CD14-positive monocyte (primary cell): ENCODE measurements around the gene SCUBE2. TPM values are rescaled to one million over a fixed set of nuclear protein-coding genes. Genes with fewer than 3 reads are reported as not detected.

Experiments used
- DNase-seq, 3 donors: peaks; one replicate each; pipeline ENCODE4 v3.0.0-alpha.2; 2011 to 2022
- H2AFZ ChIP-seq: 2 replicates; pipeline ENCODE4 v1.6.0; 2012; ENCODE audit warnings: mild to moderate bottlenecking, low read depth, low read length, inconsistent platforms; ENCODE audit not compliant: insufficient read depth, poor library complexity, severe bottlenecking
- H3K27ac ChIP-seq, 2 donors: 1 replicate in 1 of 2; 2 replicates in 1 of 2; pipeline ENCODE4 v1.5.1; 2012 to 2013; ENCODE audit warnings: low read length in 2 of 2, control low read depth in 1 of 2, inconsistent platforms in 1 of 2, low read depth in 1 of 2, mild to moderate bottlenecking in 1 of 2
- H3K27me3 ChIP-seq, 2 donors: one replicate each; pipeline versions ENCODE4 v1.6.0 to v1.6.1; 2011 to 2013; ENCODE audit warnings: low read length in 2 of 2; ENCODE audit not compliant: control insufficient read depth in 2 of 2, insufficient read depth in 2 of 2
- H3K36me3 ChIP-seq, 2 donors: replicated peaks in 1 of 2; 1 replicate in 1 of 2; 2 replicates in 1 of 2; pipeline versions ENCODE4 v1.5.1 to v1.6.1; 2012 to 2013; ENCODE audit warnings: low read length in 2 of 2, control low read depth in 1 of 2, inconsistent platforms in 1 of 2, mild to moderate bottlenecking in 1 of 2; ENCODE audit not compliant: insufficient read depth in 2 of 2, control insufficient read depth in 1 of 2
- H3K4me1 ChIP-seq, 2 donors: 1 replicate in 1 of 2; 2 replicates in 1 of 2; pipeline versions ENCODE4 v1.5.1 to v1.6.1; 2012 to 2013; ENCODE audit warnings: low read length in 2 of 2, control low read depth in 1 of 2, inconsistent platforms in 1 of 2, mild to moderate bottlenecking in 1 of 2, moderate library complexity in 1 of 2; ENCODE audit not compliant: insufficient read depth in 2 of 2, control insufficient read depth in 1 of 2
- H3K4me2 ChIP-seq: replicated peaks from 2 replicates; pipeline ENCODE3; 2012; ENCODE audit warnings: low read length, moderate library complexity, mild to moderate bottlenecking; ENCODE audit not compliant: poor library complexity, severe bottlenecking; ENCODE audit errors: extremely low read depth
- H3K4me3 ChIP-seq, 3 experiments: fragments of 200-600 bp in 1 of 3; sonication (generic) in 1 of 3; replicated peaks in 1 of 3; 1 replicate in 2 of 3; 2 replicates in 1 of 3; pipeline ENCODE4 v1.5.1; 2011 to 2013; ENCODE audit warnings: low read length in 3 of 3, mild to moderate bottlenecking in 3 of 3, control low read depth in 2 of 3, low read depth in 2 of 3, inconsistent platforms in 1 of 3, moderate library complexity in 1 of 3
- H3K79me2 ChIP-seq: 2 replicates; pipeline ENCODE4 v1.6.0; 2012; ENCODE audit warnings: mild to moderate bottlenecking, control low read depth, inconsistent platforms, low read length, moderate library complexity; ENCODE audit not compliant: insufficient read depth
- H3K9ac ChIP-seq: 2 replicates; pipeline ENCODE4 v1.6.0; 2017; ENCODE audit warnings: low read length, mild to moderate bottlenecking; ENCODE audit not compliant: insufficient read depth, poor library complexity, severe bottlenecking
- H3K9me3 ChIP-seq, 2 donors: replicated peaks in 1 of 2; 1 replicate in 1 of 2; 2 replicates in 1 of 2; pipeline versions ENCODE4 v1.5.1 to v1.6.1; 2012 to 2013; ENCODE audit warnings: low read length in 2 of 2, control low read depth in 1 of 2; ENCODE audit not compliant: control insufficient read depth in 1 of 2, insufficient read depth in 1 of 2
- H4K20me1 ChIP-seq: 2 replicates; pipeline ENCODE4 v1.6.0; 2012; ENCODE audit warnings: mild to moderate bottlenecking, low read length, control low read depth, moderate library complexity; ENCODE audit not compliant: insufficient read depth
- H3K27ac Mint-ChIP-seq, 7 donors: one replicate each; pipeline ENCODE4 v1.8.0; 2020; ENCODE audit warnings: mild to moderate bottlenecking in 7 of 7, mixed read lengths in 7 of 7, moderate library complexity in 6 of 7, inconsistent platforms in 2 of 7
- H3K27me3 Mint-ChIP-seq, 3 donors: one replicate each; pipeline ENCODE4 v1.8.0; 2021 to 2022; ENCODE audit warnings: low read depth in 3 of 3, mild to moderate bottlenecking in 3 of 3, mixed read lengths in 3 of 3, moderate library complexity in 3 of 3, inconsistent platforms in 1 of 3
- H3K36me3 Mint-ChIP-seq, 2 donors: one replicate each; pipeline ENCODE4 v1.8.0; 2020; ENCODE audit warnings: mixed read lengths in 2 of 2, inconsistent platforms in 1 of 2, mild to moderate bottlenecking in 1 of 2
- H3K4me1 Mint-ChIP-seq: one replicate; pipeline ENCODE4 v1.8.0; 2020; ENCODE audit warnings: mild to moderate bottlenecking, mixed read lengths
- H3K4me3 Mint-ChIP-seq, 2 donors: one replicate each; pipeline ENCODE4 v1.8.0; 2020; ENCODE audit warnings: mild to moderate bottlenecking in 2 of 2, mixed read lengths in 2 of 2, moderate library complexity in 1 of 2
- H3K9me3 Mint-ChIP-seq, 7 donors: one replicate each; pipeline ENCODE4 v1.8.0; 2020 to 2022; ENCODE audit warnings: mixed read lengths in 7 of 7, mild to moderate bottlenecking in 6 of 7, moderate library complexity in 6 of 7, inconsistent platforms in 2 of 7
- CTCF ChIP-seq: fragments of 200-600 bp; IDR thresholded peaks from one replicate; pipeline ENCODE4 v1.8.0; 2022; ENCODE audit warnings: antibody characterized with exemption, mild to moderate bottlenecking
- WGBS: methylation state at CpG from one replicate; pipeline ENCODE4 v1.1.5; 2013; ENCODE audit warnings: missing lambda C conversion rate; ENCODE audit not compliant: insufficient coverage; 5-methylcytosine and 5-hydroxymethylcytosine counted together
- intact Hi-C, 2 donors: fragments of 100-400 bp; cut with micrococcal nuclease; formaldehyde crosslinking; loops; one replicate each; pipeline versions ENCODE4 v1.15.0 to v1.15.1; 2023
- polyA plus RNA-seq, 3 donors: library from polyadenylated mRNA; depleted of rRNA in 1 of 3; unstranded in 2 of 3; stranded (reverse) in 1 of 3; fragments of 300-500 nt in 2 of 3; fragments of >200 nt in 1 of 3; fragmentation: Illumina TruSeq in 2 of 3; gene quantifications; 1 replicate in 2 of 3; 2 replicates in 1 of 3; pipeline ENCODE4 v1.2.3, GENCODE V29; 2012 to 2021

The SCUBE2 gene
- polyA plus RNA-seq, 3 donors: 0.21 to 0.36 TPM; not detected in 1

GRCh38 chr11:9092853-9093778 is 1.7 kb upstream of the SCUBE2 start:
- H3K4me1 ChIP-seq: peaks cover 3 to 15% of the 10 kb centered on the region in 2 donors
- H3K27me3 Mint-ChIP-seq: peaks cover 46 to 53% (median 53%) of the 10 kb centered on the region in 3 donors
- no peak for DNase-seq
- TF ChIP-seq CTCF: peak; percentile 4
- no peak overlapping the region for H3K27ac ChIP-seq
- no peaks in the 10 kb centered on the region for H3K79me2 ChIP-seq
- intact Hi-C loops: no loop called here
- peaks cover 8% of the 10 kb centered on the region for H3K4me1 Mint-ChIP-seq
- no peak overlapping the region for H2AFZ ChIP-seq
- no peak overlapping the region for H3K27ac Mint-ChIP-seq
- peaks cover 0 to 10% of the 10 kb centered on the region in 2 donors for H3K9me3 ChIP-seq
- H3K4me3 ChIP-seq: no peak overlapping the region
- H4K20me1 ChIP-seq: no peaks in the 10 kb centered on the region
- H3K4me2 ChIP-seq: no peak overlapping the region
- H3K36me3 Mint-ChIP-seq: peaks cover 0 to 13% of the 10 kb centered on the region in 2 donors
- H3K9me3 Mint-ChIP-seq: peaks cover 0 to 14% (median 5%) of the 10 kb centered on the region in 7 donors
- H3K4me3 Mint-ChIP-seq: peak overlapping the region in 1 of 2 donors; percentile 74
- H3K9ac ChIP-seq: no peak overlapping the region
- WGBS: 56% methylated on average over 4 of the region's 10 CpGs
- peaks cover 37 to 48% of the 10 kb centered on the region in 2 donors for H3K27me3 ChIP-seq
- H3K36me3 ChIP-seq: no peaks in the 10 kb centered on the region

DNA sequence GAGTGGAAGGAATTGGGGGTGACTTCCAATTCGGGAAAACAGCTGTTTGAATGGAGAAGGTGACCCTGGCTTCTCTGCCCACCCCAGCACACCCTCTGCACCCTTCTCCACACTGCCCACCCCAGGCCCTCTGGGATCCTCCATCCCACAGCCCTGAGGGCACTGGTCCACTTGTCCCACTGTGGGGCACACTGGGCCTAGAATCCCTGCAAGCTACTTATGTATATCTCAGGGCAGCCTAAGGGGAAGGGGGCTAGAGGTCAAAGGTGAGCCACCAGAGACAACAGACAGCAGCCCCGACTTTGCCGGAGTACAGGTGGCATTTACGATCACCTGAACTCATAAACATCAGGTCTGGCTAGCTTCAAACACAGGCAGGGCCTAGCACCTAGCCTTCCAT is 673 bp upstream of the SCUBE2 start:
- Mint-ChIP-seq H3K27me3 (peaks cover 46 to 56% (median 55%) of the 10 kb centered on the region in 3 donors), H3K36me3 (peaks cover 0 to 13% of the 10 kb centered on the region in 2 donors), H3K9me3 (peaks cover 0 to 14% (median 5%) of the 10 kb centered on the region in 7 donors), H3K4me1 (peaks cover 8% of the 10 kb centered on the region), H3K27ac (no peak overlapping the region), H3K4me3 (peak overlapping the region; percentile 60 to 74)
- TF ChIP-seq CTCF: no peak
- Histone ChIP-seq H2AFZ (no peak overlapping the region), H3K36me3 (no peaks in the 10 kb centered on the region), H4K20me1 (no peaks in the 10 kb centered on the region), H3K4me3 (no peak overlapping the region), H3K27ac (no peak overlapping the region), H3K4me2 (peak overlapping the region; percentile 70), H3K9ac (no peak overlapping the region), H3K9me3 (peaks cover 0 to 10% of the 10 kb centered on the region in 2 donors), H3K27me3 (peaks cover 37 to 55% of the 10 kb centered on the region in 2 donors), H3K79me2 (no peaks in the 10 kb centered on the region), H3K4me1 (peaks cover 3 to 15% of the 10 kb centered on the region in 2 donors)
- WGBS: 100% methylated on average over 3 of the region's 4 CpGs
- DNase-seq: no peak
- intact Hi-C loops: no loop called here
